ENCODE data around the gene ELMOD1.
A peak's percentile ranks its signal among the peaks of the same experiment; 100 is the strongest.

Gene ELMOD1

GRCh38 chr11:107549253-107549953 lies 41.5 kb upstream of the ELMOD1 start:
- ATAC-seq = peak; percentile 63; the same call in 2 of the 3 replicates
- TF ChIP-seq ARNTL (CRISPR knock-in tag; IDR thresholded peaks at IDR 0.05; ENCODE audit: borderline replicate concordance, low read depth) (no peak), BACH2 (CRISPR knock-in tag; IDR thresholded peaks at IDR 0.05; ENCODE audit: borderline replicate concordance) (no peak), CSDC2 (CRISPR knock-in tag; IDR thresholded peaks at IDR 0.05) (no peak), SNAI2 (CRISPR knock-in tag; IDR thresholded peaks at IDR 0.05) (no peak), ESRRG (CRISPR knock-in tag; IDR thresholded peaks at IDR 0.05) (no peak), ZNF8 (CRISPR knock-in tag; IDR thresholded peaks at IDR 0.05) (no peak), ZC3H10 (CRISPR knock-in tag; IDR thresholded peaks at IDR 0.05) (no peak), ZFP30 (CRISPR knock-in tag; IDR thresholded peaks at IDR 0.05) (no peak), TCF4 (CRISPR knock-in tag; IDR thresholded peaks at IDR 0.05; ENCODE audit: borderline replicate concordance) (no peak), CSRNP3 (CRISPR knock-in tag; IDR thresholded peaks at IDR 0.05) (no peak)

DNA sequence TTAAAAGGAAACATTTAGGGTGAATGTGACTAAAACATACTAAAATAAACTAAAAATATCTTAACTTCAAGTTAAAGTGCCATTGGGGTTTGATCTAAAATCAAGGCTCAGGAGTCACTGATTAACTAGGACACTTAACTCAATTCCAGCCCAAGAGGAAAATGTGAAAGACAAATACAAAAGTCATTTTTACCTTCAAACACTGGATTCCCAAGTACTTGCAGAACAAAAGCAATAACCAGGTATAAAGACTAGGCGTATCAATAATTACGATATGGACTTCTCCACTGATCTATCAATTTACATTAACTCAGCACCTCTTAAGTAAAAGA lies 41.0 kb upstream of the ELMOD1 start:
- TF ChIP-seq, protein P1, sequence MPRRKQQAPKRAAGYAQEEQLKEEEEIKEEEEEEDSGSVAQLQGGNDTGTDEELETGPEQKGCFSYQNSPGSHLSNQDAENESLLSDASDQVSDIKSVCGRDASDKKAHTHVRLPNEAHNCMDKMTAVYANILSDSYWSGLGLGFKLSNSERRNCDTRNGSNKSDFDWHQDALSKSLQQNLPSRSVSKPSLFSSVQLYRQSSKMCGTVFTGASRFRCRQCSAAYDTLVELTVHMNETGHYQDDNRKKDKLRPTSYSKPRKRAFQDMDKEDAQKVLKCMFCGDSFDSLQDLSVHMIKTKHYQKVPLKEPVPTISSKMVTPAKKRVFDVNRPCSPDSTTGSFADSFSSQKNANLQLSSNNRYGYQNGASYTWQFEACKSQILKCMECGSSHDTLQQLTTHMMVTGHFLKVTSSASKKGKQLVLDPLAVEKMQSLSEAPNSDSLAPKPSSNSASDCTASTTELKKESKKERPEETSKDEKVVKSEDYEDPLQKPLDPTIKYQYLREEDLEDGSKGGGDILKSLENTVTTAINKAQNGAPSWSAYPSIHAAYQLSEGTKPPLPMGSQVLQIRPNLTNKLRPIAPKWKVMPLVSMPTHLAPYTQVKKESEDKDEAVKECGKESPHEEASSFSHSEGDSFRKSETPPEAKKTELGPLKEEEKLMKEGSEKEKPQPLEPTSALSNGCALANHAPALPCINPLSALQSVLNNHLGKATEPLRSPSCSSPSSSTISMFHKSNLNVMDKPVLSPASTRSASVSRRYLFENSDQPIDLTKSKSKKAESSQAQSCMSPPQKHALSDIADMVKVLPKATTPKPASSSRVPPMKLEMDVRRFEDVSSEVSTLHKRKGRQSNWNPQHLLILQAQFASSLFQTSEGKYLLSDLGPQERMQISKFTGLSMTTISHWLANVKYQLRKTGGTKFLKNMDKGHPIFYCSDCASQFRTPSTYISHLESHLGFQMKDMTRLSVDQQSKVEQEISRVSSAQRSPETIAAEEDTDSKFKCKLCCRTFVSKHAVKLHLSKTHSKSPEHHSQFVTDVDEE (CRISPR knock-in tag; IDR thresholded peaks at IDR 0.05) = no peak
- no peak for TF ChIP-seq GLIS3 (CRISPR knock-in tag; IDR thresholded peaks at IDR 0.05)
- no peak for ATAC-seq

- TF ChIP-seq TOX (CRISPR knock-in tag; IDR thresholded peaks at IDR 0.05; ENCODE audit: borderline replicate concordance) (no peak), TCF4 (CRISPR knock-in tag; IDR thresholded peaks at IDR 0.05; ENCODE audit: borderline replicate concordance) (no peak), ZFP30 (CRISPR knock-in tag; IDR thresholded peaks at IDR 0.05) (no peak), ISL1 (CRISPR knock-in tag; IDR thresholded peaks at IDR 0.05) (no peak), ZNF8 (CRISPR knock-in tag; IDR thresholded peaks at IDR 0.05) (no peak), CREB5 (CRISPR knock-in tag; IDR thresholded peaks at IDR 0.05; ENCODE audit: low read depth) (no peak), ZNF70 (CRISPR knock-in tag; IDR thresholded peaks at IDR 0.05) (no peak), CSRNP3 (CRISPR knock-in tag; IDR thresholded peaks at IDR 0.05) (no peak), ZFP3 (CRISPR knock-in tag; IDR thresholded peaks at IDR 0.05) (no peak), BACH2 (CRISPR knock-in tag; IDR thresholded peaks at IDR 0.05; ENCODE audit: borderline replicate concordance) (no peak), ARNTL (CRISPR knock-in tag; IDR thresholded peaks at IDR 0.05; ENCODE audit: borderline replicate concordance, low read depth) (no peak), ESRRG (CRISPR knock-in tag; IDR thresholded peaks at IDR 0.05) (no peak), SNAI2 (CRISPR knock-in tag; IDR thresholded peaks at IDR 0.05) (no peak), CSDC2 (CRISPR knock-in tag; IDR thresholded peaks at IDR 0.05) (no peak), OSR1 (CRISPR knock-in tag; IDR thresholded peaks at IDR 0.05) (no peak), PPARA (CRISPR knock-in tag; IDR thresholded peaks at IDR 0.05; ENCODE audit: borderline replicate concordance) (no peak), GLIS3 (CRISPR knock-in tag; IDR thresholded peaks at IDR 0.05) (no peak), RARB (CRISPR knock-in tag; IDR thresholded peaks at IDR 0.05) (no peak)
- TF ChIP-seq, protein P2, sequence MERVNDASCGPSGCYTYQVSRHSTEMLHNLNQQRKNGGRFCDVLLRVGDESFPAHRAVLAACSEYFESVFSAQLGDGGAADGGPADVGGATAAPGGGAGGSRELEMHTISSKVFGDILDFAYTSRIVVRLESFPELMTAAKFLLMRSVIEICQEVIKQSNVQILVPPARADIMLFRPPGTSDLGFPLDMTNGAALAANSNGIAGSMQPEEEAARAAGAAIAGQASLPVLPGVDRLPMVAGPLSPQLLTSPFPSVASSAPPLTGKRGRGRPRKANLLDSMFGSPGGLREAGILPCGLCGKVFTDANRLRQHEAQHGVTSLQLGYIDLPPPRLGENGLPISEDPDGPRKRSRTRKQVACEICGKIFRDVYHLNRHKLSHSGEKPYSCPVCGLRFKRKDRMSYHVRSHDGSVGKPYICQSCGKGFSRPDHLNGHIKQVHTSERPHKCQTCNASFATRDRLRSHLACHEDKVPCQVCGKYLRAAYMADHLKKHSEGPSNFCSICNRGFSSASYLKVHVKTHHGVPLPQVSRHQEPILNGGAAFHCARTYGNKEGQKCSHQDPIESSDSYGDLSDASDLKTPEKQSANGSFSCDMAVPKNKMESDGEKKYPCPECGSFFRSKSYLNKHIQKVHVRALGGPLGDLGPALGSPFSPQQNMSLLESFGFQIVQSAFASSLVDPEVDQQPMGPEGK (CRISPR knock-in tag; IDR thresholded peaks at IDR 0.05; ENCODE audit: borderline replicate concordance) = no peak
- TF ChIP-seq, protein P1 (CRISPR knock-in tag; IDR thresholded peaks at IDR 0.05) = no peak
- ATAC-seq = no peak
Measured at GRCh38 chr11:107550304-107550703, 40.6 kb upstream of the ELMOD1 start.
